Activated CD8-positive, alpha-beta memory T cell treated with anti-CD3 and anti-CD28 coated beads, Interleukin-2, amount 10 ng/mL, durations not matched to agents 7 days and 5 days (primary cell): ENCODE measurements around the gene AKNA. TPM values are rescaled to one million over a fixed set of nuclear protein-coding genes. Genes with fewer than 3 reads are reported as not detected.

ENCODE experiments used
- ATAC-seq: fragments of 150-1000 bp; cut with Tn5 transposase; one replicate; pipeline ENCODE4 v1.10.0; 2021; ENCODE audit warnings: moderate library complexity
- CTCF ChIA-PET: fragments of 350-600 bp; sonication (Branson Sonifier 250); formaldehyde crosslinking; loops from one replicate; lab custom pipeline; 2021; ENCODE audit warnings: antibody characterized with exemption; lab: Charles Lee
- DNase-seq: peaks from one replicate; pipeline ENCODE4 v3.0.0-alpha.2; 2020
- H3K27ac Mint-ChIP-seq: one replicate; pipeline ENCODE4 v1.8.0; 2021; ENCODE audit warnings: mild to moderate bottlenecking, mixed read lengths
- H3K27me3 Mint-ChIP-seq: one replicate; pipeline ENCODE4 v1.8.0; 2021; ENCODE audit warnings: mixed read lengths
- H3K36me3 Mint-ChIP-seq: one replicate; pipeline ENCODE4 v1.8.0; 2021; ENCODE audit warnings: mild to moderate bottlenecking, mixed read lengths
- H3K4me1 Mint-ChIP-seq: one replicate; pipeline ENCODE4 v1.8.0; 2021; ENCODE audit warnings: mixed read lengths
- H3K4me3 Mint-ChIP-seq: one replicate; pipeline ENCODE4 v1.8.0; 2021; ENCODE audit warnings: mild to moderate bottlenecking, moderate library complexity, mixed read lengths
- H3K9me3 Mint-ChIP-seq: one replicate; pipeline ENCODE4 v1.8.0; 2022; ENCODE audit warnings: low read depth, mixed read lengths
- total RNA-seq, 2 experiments: library from RNA; stranded (reverse); gene quantifications; one replicate each; pipeline ENCODE4 v1.2.3, GENCODE V29; 2021

AKNA gene
- 100 to 1,000 TPM; 432 to 500 TPM for total RNA-seq

- H3K36me3 Mint-ChIP-seq, result peaks cover 83% of the 10 kb centered on the region
- H3K9me3 Mint-ChIP-seq, result no peaks in the 10 kb centered on the region
- peaks cover 54% of the 10 kb centered on the region for H3K4me1 Mint-ChIP-seq
- DNase-seq, result peak; percentile 95
- no peaks in the 10 kb centered on the region for H3K27me3 Mint-ChIP-seq
- peak within 1 kb of the TSS; percentile 100 for H3K4me3 Mint-ChIP-seq
- CTCF ChIA-PET, result interaction anchor here (0.7 to 10.8 kb wide), 15 partner anchors 8 to 303 kb away, joined by 3 to 135 read pairs (median 4); partner anchors contain the start of gene ATP6V1G1
- H3K27ac Mint-ChIP-seq, result peak within 1 kb of the TSS; percentile 96
- ATAC-seq, result peak; percentile 48
These were observed at the start of gene AKNA for GRCh38 chr9:114387680-114388356. AKNA (minus strand) TSS chr9:114387982; CDS start chr9:114381333, 6,649 bp downstream.

GRCh38 chr9:114437401-114437893, 49.7 kb upstream of the AKNA start:
- no peak overlapping the region for H3K27ac Mint-ChIP-seq
- DNase-seq, result no peak
- CTCF ChIA-PET, result interaction anchor here (7.6 kb wide), 1 partner anchor 217 kb away, joined by 60 read pairs; no protein-coding TSS in a partner anchor
- H3K27me3 Mint-ChIP-seq, result no peaks in the 10 kb centered on the region
- H3K36me3 Mint-ChIP-seq, result no peaks in the 10 kb centered on the region
- H3K4me1 Mint-ChIP-seq, result peaks cover 5% of the 10 kb centered on the region
- no peaks in the 10 kb centered on the region for H3K9me3 Mint-ChIP-seq
- H3K4me3 Mint-ChIP-seq, result no peak overlapping the region
- no peak for ATAC-seq

- Mint-ChIP-seq H3K36me3 (no peaks in the 10 kb centered on the region), H3K27ac (no peak overlapping the region), H3K27me3 (no peaks in the 10 kb centered on the region), H3K4me1 (peaks cover 5% of the 10 kb centered on the region), H3K9me3 (no peaks in the 10 kb centered on the region), H3K4me3 (no peak overlapping the region)
- CTCF ChIA-PET, result interaction anchor here (1.0 to 7.6 kb wide), 6 partner anchors 12 to 219 kb away, joined by 3 to 60 read pairs (median 4); no protein-coding TSS in a partner anchor
- ATAC-seq (peak; percentile 41), DNase-seq (no peak)
These were observed 47.1 kb upstream of the AKNA start for GRCh38 chr9:114434878-114435311.

- H3K9me3 Mint-ChIP-seq, result no peaks in the 10 kb centered on the region
- DNase-seq (peak; percentile 52), ATAC-seq (peak; percentile 89)
- CTCF ChIA-PET, result interaction anchor here (0.6 to 7.6 kb wide), 4 partner anchors 52 to 1713 kb away, joined by 4 to 60 read pairs (median 14); no protein-coding TSS in a partner anchor
- H3K4me3 Mint-ChIP-seq, result no peak overlapping the region
- no peaks in the 10 kb centered on the region for H3K36me3 Mint-ChIP-seq
- H3K4me1 Mint-ChIP-seq, result peaks cover 5% of the 10 kb centered on the region
- H3K27me3 Mint-ChIP-seq, result no peaks in the 10 kb centered on the region
- peak overlapping the region; percentile 69 for H3K27ac Mint-ChIP-seq
These were observed 46.0 kb upstream of the AKNA start for GRCh38 chr9:114433720-114434255.

GRCh38 chr9:114433086-114433485, 45.3 kb upstream of the AKNA start:
- no peak overlapping the region for H3K27ac Mint-ChIP-seq
- no peak for ATAC-seq
- DNase-seq, result no peak
- H3K4me1 Mint-ChIP-seq, result peaks cover 5% of the 10 kb centered on the region
- no peaks in the 10 kb centered on the region for H3K9me3 Mint-ChIP-seq
- H3K4me3 Mint-ChIP-seq, result no peak overlapping the region
- CTCF ChIA-PET, result interaction anchor here (1.4 to 7.6 kb wide), 3 partner anchors 53 to 221 kb away, joined by 6 to 60 read pairs (median 22); no protein-coding TSS in a partner anchor
- H3K27me3 Mint-ChIP-seq, result no peaks in the 10 kb centered on the region
- H3K36me3 Mint-ChIP-seq, result no peaks in the 10 kb centered on the region

GRCh38 chr9:114432323-114433067, 44.7 kb upstream of the AKNA start:
- DNase-seq, result no peak
- H3K4me3 Mint-ChIP-seq, result no peak overlapping the region
- peaks cover 5% of the 10 kb centered on the region for H3K4me1 Mint-ChIP-seq
- H3K27me3 Mint-ChIP-seq, result no peaks in the 10 kb centered on the region
- no peaks in the 10 kb centered on the region for H3K9me3 Mint-ChIP-seq
- H3K27ac Mint-ChIP-seq, result no peak overlapping the region
- ATAC-seq, result no peak
- H3K36me3 Mint-ChIP-seq, result no peaks in the 10 kb centered on the region
- CTCF ChIA-PET, result interaction anchor here (0.8 to 7.6 kb wide), 4 partner anchors 27 to 222 kb away, joined by 3 to 60 read pairs (median 14); no protein-coding TSS in a partner anchor

- Mint-ChIP-seq H3K27me3 (no peaks in the 10 kb centered on the region), H3K9me3 (no peaks in the 10 kb centered on the region), H3K36me3 (no peaks in the 10 kb centered on the region), H3K27ac (no peak overlapping the region), H3K4me3 (no peak overlapping the region), H3K4me1 (peaks cover 5% of the 10 kb centered on the region)
- CTCF ChIA-PET, result interaction anchor here (0.8 to 7.6 kb wide), 3 partner anchors 26 to 223 kb away, joined by 3 to 60 read pairs (median 3); no protein-coding TSS in a partner anchor
- ATAC-seq, result no peak
- DNase-seq, result no peak
These were observed 44.0 kb upstream of the AKNA start for GRCh38 chr9:114431770-114432169.

GRCh38 chr9:114431003-114431402, 43.2 kb upstream of the AKNA start:
- CTCF ChIA-PET, result interaction anchor here (1.0 to 7.6 kb wide), 2 partner anchors 76 to 223 kb away, joined by 3 to 60 read pairs; no protein-coding TSS in a partner anchor
- Mint-ChIP-seq H3K36me3 (no peaks in the 10 kb centered on the region), H3K4me1 (peaks cover 5% of the 10 kb centered on the region), H3K4me3 (no peak overlapping the region), H3K27ac (no peak overlapping the region), H3K27me3 (no peaks in the 10 kb centered on the region), H3K9me3 (no peaks in the 10 kb centered on the region)
- no peak for DNase-seq
- ATAC-seq, result no peak

GRCh38 chr9:114430457-114430856, 42.7 kb upstream of the AKNA start:
- H3K36me3 Mint-ChIP-seq, result no peaks in the 10 kb centered on the region
- CTCF ChIA-PET, result interaction anchor here (7.6 kb wide), 1 partner anchor 224 kb away, joined by 60 read pairs; no protein-coding TSS in a partner anchor

GRCh38 chr9:114429488-114429887, 41.7 kb upstream of the AKNA start:
- CTCF ChIA-PET, result interaction anchor here (1.1 to 1.6 kb wide), 4 partner anchors 24 to 224 kb away, joined by 3 to 4 read pairs (median 3); partner anchors contain the start of gene ATP6V1G1
- peaks cover 5% of the 10 kb centered on the region for H3K4me1 Mint-ChIP-seq
- no peaks in the 10 kb centered on the region for H3K9me3 Mint-ChIP-seq
- DNase-seq, result no peak
- H3K27ac Mint-ChIP-seq, result no peak overlapping the region
- H3K4me3 Mint-ChIP-seq, result no peak overlapping the region
- no peaks in the 10 kb centered on the region for H3K27me3 Mint-ChIP-seq
- no peak for ATAC-seq
- H3K36me3 Mint-ChIP-seq, result no peaks in the 10 kb centered on the region

More at GRCh38 chr9:114430457-114430856, 42.7 kb upstream of the AKNA start:
- DNase-seq (no peak), ATAC-seq (no peak)
- no peak overlapping the region for H3K27ac Mint-ChIP-seq
- no peaks in the 10 kb centered on the region for H3K27me3 Mint-ChIP-seq
- peaks cover 5% of the 10 kb centered on the region for H3K4me1 Mint-ChIP-seq
- no peaks in the 10 kb centered on the region for H3K9me3 Mint-ChIP-seq
- H3K4me3 Mint-ChIP-seq, result no peak overlapping the region

GRCh38 chr9:114428466-114428865, 40.7 kb upstream of the AKNA start:
- H3K27me3 Mint-ChIP-seq, result no peaks in the 10 kb centered on the region
- ATAC-seq, result no peak

GRCh38 chr9:114427644-114428043, 39.9 kb upstream of the AKNA start:
- no peaks in the 10 kb centered on the region for H3K9me3 Mint-ChIP-seq
- H3K4me1 Mint-ChIP-seq, result no peaks in the 10 kb centered on the region
- no peak overlapping the region for H3K27ac Mint-ChIP-seq
- ATAC-seq, result no peak
- no peaks in the 10 kb centered on the region for H3K27me3 Mint-ChIP-seq
- no peak overlapping the region for H3K4me3 Mint-ChIP-seq
- H3K36me3 Mint-ChIP-seq, result no peaks in the 10 kb centered on the region
- no peak for DNase-seq
- CTCF ChIA-PET, result interaction anchor here (1.3 to 1.6 kb wide), 2 partner anchors 59 to 160 kb away, joined by 3 to 5 read pairs; partner anchors contain the start of gene ATP6V1G1

More at GRCh38 chr9:114428466-114428865, 40.7 kb upstream of the AKNA start:
- H3K36me3 Mint-ChIP-seq, result no peaks in the 10 kb centered on the region
- H3K9me3 Mint-ChIP-seq, result no peaks in the 10 kb centered on the region
- H3K4me3 Mint-ChIP-seq, result no peak overlapping the region
- no peak overlapping the region for H3K27ac Mint-ChIP-seq
- DNase-seq, result no peak
- H3K4me1 Mint-ChIP-seq, result no peaks in the 10 kb centered on the region
- CTCF ChIA-PET, result interaction anchor here (0.8 to 1.6 kb wide), 3 partner anchors 59 to 223 kb away, joined by 3 to 4 read pairs (median 4); partner anchors contain the start of gene ATP6V1G1
